Progenitor cell of endocrine pancreas (in vitro differentiated cells): ENCODE data around the gene ELAVL1. TPM values are rescaled to one million over a fixed set of nuclear protein-coding genes. Genes with fewer than 3 reads are reported as not detected.
"Not testable (repeated sequence)": the region's sequence is repeated elsewhere in the genome, so short reads cannot be mapped to it uniquely, and the experiment has no call there.

Experiments used
- DNase-seq: peaks from one replicate; pipeline ENCODE4 v3.0.0; 2021; ENCODE audit warnings: low spot score; ENCODE audit not compliant: unreplicated experiment
- H3K27ac Mint-ChIP-seq: 2 replicates; pipeline ENCODE4 v1.8.0; 2021; ENCODE audit warnings: mild to moderate bottlenecking, moderate library complexity, mixed read lengths
- H3K27me3 Mint-ChIP-seq: 2 replicates; pipeline ENCODE4 v1.8.0; 2021; ENCODE audit warnings: mixed read lengths
- H3K36me3 Mint-ChIP-seq: 2 replicates; pipeline ENCODE4 v1.8.0; 2022; ENCODE audit warnings: mixed read lengths; ENCODE audit not compliant: insufficient read depth
- H3K4me1 Mint-ChIP-seq: 2 replicates; pipeline ENCODE4 v1.8.0; 2021; ENCODE audit warnings: low read depth, mixed read lengths
- H3K4me3 Mint-ChIP-seq: 2 replicates; pipeline ENCODE4 v1.8.0; 2021; ENCODE audit warnings: low read depth, mild to moderate bottlenecking, moderate library complexity, mixed read lengths
- H3K9me3 Mint-ChIP-seq: 2 replicates; pipeline ENCODE4 v1.8.0; 2021; ENCODE audit warnings: low read depth, mixed read lengths
- total RNA-seq: library from RNA; stranded (reverse); gene quantifications from 2 replicates; pipeline ENCODE4 v1.2.1, GENCODE V29; 2021
- TF ChIP-seq, protein P1 (sequence below): fragments of 200-600 bp; sonication (generic); IDR thresholded peaks from one replicate; pipeline ENCODE4 v1.5.0; 2021; ENCODE audit warnings: antibody characterized with exemption, mild to moderate bottlenecking; ENCODE audit not compliant: unreplicated experiment

ELAVL1 gene
- total RNA-seq, 1 donor from 2014 or later: 130 TPM

- TF ChIP-seq, protein P1, sequence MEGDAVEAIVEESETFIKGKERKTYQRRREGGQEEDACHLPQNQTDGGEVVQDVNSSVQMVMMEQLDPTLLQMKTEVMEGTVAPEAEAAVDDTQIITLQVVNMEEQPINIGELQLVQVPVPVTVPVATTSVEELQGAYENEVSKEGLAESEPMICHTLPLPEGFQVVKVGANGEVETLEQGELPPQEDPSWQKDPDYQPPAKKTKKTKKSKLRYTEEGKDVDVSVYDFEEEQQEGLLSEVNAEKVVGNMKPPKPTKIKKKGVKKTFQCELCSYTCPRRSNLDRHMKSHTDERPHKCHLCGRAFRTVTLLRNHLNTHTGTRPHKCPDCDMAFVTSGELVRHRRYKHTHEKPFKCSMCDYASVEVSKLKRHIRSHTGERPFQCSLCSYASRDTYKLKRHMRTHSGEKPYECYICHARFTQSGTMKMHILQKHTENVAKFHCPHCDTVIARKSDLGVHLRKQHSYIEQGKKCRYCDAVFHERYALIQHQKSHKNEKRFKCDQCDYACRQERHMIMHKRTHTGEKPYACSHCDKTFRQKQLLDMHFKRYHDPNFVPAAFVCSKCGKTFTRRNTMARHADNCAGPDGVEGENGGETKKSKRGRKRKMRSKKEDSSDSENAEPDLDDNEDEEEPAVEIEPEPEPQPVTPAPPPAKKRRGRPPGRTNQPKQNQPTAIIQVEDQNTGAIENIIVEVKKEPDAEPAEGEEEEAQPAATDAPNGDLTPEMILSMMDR: peak; percentile 31
- H3K27me3 Mint-ChIP-seq: no peaks in the 10 kb centered on the region
- DNase-seq: no peak
- peaks cover 7% of the 10 kb centered on the region for H3K36me3 Mint-ChIP-seq
- H3K27ac Mint-ChIP-seq: no peak overlapping the region
- no peak overlapping the region for H3K4me3 Mint-ChIP-seq
- no peaks in the 10 kb centered on the region for H3K4me1 Mint-ChIP-seq
- no peaks in the 10 kb centered on the region for H3K9me3 Mint-ChIP-seq
These were observed 72.0 kb downstream of the ELAVL1 start for GRCh38 chr19:7933411-7933810.

DNA sequence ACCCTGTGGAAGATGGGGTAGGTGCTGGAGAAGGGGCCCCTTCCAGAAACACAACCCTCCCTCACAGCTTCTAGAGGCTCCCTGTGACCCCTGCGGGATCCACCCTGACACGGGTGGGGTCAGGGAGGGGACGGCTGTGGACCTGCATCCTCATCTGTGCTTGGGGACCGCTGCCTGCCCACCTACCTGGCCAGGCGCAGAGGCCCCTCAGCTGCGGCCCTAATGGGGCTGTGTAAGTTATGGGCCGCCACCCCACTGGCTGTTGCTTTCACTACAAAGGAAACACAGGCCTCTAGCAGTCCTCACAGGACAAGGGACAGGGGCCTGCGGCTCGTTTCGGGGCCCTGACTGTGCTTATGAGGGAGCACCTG is 72.5 kb downstream of the ELAVL1 start:
- H3K4me1 Mint-ChIP-seq: no peaks in the 10 kb centered on the region
- peaks cover 7% of the 10 kb centered on the region for H3K36me3 Mint-ChIP-seq
- H3K9me3 Mint-ChIP-seq: no peaks in the 10 kb centered on the region
- no peaks in the 10 kb centered on the region for H3K27me3 Mint-ChIP-seq
- no peak overlapping the region for H3K4me3 Mint-ChIP-seq
- H3K27ac Mint-ChIP-seq: no peak overlapping the region
- no peak for DNase-seq
- TF ChIP-seq, protein P1: no peak

DNA sequence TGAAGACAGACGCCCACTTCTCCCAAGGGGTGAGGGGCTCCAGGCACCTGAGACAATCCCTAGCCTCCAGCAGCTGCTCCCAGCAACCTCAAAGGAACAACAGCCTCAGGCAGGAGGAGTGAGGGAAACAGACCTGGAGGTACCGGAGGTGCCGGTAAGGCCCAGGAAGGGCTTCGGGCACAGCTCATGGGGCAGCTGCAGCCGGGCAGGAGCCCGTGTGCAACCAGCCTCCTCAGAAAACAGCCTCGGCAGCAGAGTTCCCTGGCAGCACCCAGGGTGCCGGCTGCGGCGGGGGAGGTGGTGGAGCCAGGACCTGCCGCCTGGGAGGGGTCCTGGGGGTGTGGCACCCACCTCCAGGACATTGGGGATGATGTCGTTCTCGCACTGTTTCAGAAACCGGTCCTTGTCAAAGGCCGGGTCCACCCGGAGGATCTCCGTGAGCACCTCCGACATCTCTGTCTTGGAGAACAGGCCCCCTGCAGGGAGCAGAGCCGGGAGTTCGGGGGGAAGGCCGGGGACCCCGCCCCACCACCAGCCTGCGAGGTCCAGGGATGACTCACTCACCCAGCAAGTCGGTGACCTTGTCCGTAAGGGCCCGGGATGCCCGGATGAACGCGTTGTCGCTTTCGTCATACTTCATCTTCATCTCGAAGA is 73.0 kb downstream of the ELAVL1 start:
- no peak overlapping the region for H3K4me3 Mint-ChIP-seq
- no peak overlapping the region for H3K27ac Mint-ChIP-seq
- H3K36me3 Mint-ChIP-seq: peaks cover 7% of the 10 kb centered on the region
- no peaks in the 10 kb centered on the region for H3K4me1 Mint-ChIP-seq
- no peaks in the 10 kb centered on the region for H3K9me3 Mint-ChIP-seq
- H3K27me3 Mint-ChIP-seq: no peaks in the 10 kb centered on the region
- TF ChIP-seq, protein P1: no peak
- DNase-seq: no peak

DNA sequence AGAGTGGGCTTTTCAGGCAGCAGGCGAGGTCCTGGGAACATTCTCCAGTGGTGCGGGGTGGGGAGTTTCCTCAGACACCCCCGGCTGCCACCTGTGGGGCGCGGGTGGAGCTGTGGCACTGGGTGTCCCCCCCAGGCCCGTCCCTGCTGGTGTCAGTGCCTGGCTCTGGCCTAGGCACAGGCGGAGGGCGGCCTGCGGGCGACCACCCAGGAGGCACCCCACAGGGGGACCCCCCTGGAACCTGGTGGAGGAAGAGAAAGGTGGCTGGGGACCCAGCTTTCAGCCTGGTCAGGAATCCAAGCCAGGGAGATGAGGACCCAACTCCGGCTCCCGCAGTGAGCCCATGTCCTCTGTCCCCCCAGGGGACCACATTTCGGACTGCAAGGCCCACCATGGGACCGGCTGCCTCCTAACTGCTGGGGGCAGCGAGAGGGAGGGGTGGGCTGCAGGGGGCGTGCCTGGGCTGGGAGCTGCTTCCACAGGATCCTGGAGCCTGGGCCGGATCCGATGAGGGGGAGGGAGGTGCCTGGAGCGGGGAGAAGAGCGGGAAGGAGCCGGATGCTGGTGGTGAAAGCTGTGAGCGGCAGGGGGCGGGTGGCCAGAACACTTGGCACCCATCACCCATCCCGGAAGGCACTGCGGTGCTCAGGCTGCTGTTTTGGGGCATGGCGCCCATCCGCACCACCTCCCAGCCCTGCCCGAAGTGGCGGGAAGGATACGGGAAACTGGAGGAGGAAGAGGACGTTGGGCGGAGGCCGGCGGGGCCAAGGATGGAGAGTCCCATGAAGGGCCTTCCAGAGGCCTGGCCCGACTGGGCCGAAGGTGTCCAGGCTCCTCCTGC is 74.0 kb downstream of the ELAVL1 start:
- peaks cover 2% of the 10 kb centered on the region for H3K4me1 Mint-ChIP-seq
- H3K27me3 Mint-ChIP-seq: no peaks in the 10 kb centered on the region
- peaks cover 8% of the 10 kb centered on the region for H3K36me3 Mint-ChIP-seq
- DNase-seq: no peak
- no peak overlapping the region for H3K4me3 Mint-ChIP-seq
- H3K27ac Mint-ChIP-seq: no peak overlapping the region
- TF ChIP-seq, protein P1: no peak
- H3K9me3 Mint-ChIP-seq: no peaks in the 10 kb centered on the region

DNA sequence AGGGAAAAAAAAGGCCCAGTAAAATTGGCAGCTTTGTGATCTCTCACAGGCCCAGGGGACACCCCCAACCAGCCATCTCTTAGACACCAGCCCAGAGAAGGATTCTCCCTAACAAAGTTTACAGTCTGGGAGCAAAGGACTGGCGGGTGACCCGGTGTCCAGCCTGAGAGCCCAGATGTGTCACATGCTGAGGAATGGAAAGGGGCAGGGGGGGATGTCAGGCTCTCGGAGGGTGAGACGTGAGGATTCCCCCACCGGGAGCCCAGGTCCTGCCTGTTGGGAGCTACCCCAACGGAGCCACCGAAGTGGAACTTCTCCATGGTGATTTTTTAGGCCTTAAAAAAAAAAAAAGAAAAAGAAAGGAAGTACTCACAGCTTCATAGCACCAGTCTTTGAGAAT is 74.7 kb downstream of the ELAVL1 start:
- H3K36me3 Mint-ChIP-seq: peaks cover 8% of the 10 kb centered on the region

GRCh38 chr19:7930030-7930429 is 75.4 kb downstream of the ELAVL1 start:
- H3K27me3 Mint-ChIP-seq, H3K36me3 Mint-ChIP-seq, H3K4me1 Mint-ChIP-seq, H3K9me3 Mint-ChIP-seq, H3K4me3 Mint-ChIP-seq, DNase-seq, H3K27ac Mint-ChIP-seq: not testable (repeated sequence)

More for the DNA sequence above, 74.7 kb downstream of the ELAVL1 start:
- no peak for DNase-seq
- Mint-ChIP-seq H3K27ac (no peak overlapping the region), H3K9me3 (no peaks in the 10 kb centered on the region), H3K27me3 (no peaks in the 10 kb centered on the region), H3K4me3 (no peak overlapping the region), H3K4me1 (peaks cover 4% of the 10 kb centered on the region)
- TF ChIP-seq, protein P1: no peak
